ENCODE data around the gene NFIX.
"Not testable (repeated sequence)": the region's sequence is repeated elsewhere in the genome, so short reads cannot be mapped to it uniquely, and the experiment has no call there.

Gene NFIX

GRCh38 chr19:12959481-12959880, 35.8 kb upstream of the NFIX start:
- no peak for DNase-seq

- DNase-seq, result peak; percentile 70
Observed at GRCh38 chr19:12965017-12965811, 30.1 kb upstream of the NFIX start.

- DNase-seq, result no peak
Observed at GRCh38 chr19:12965812-12966135, 29.5 kb upstream of the NFIX start.

- no peak for DNase-seq
Observed at GRCh38 chr19:12967907-12968306, 27.4 kb upstream of the NFIX start.

- no peak for DNase-seq
Observed at GRCh38 chr19:12969292-12969988, 25.8 kb upstream of the NFIX start, which contains the start of gene DAND5. Gene DAND5 (plus strand): TSS chr19:12969576. CDS start chr19:12969661, 85 bp downstream.

- DNase-seq, result no peak
Observed at GRCh38 chr19:12970070-12970820, 25.0 kb upstream of the NFIX start.

GRCh38 chr19:12973236-12973635, 22.0 kb upstream of the NFIX start:
- no peak for DNase-seq

GRCh38 chr19:12974301-12975220, 20.7 kb upstream of the NFIX start:
- DNase-seq, result no peak

GRCh38 chr19:12975221-12975741, 20.0 kb upstream of the NFIX start:
- no peak for DNase-seq

- DNase-seq, result not testable (repeated sequence)
Observed at GRCh38 chr19:12976109-12976508, 19.2 kb upstream of the NFIX start.

GRCh38 chr19:12979974-12980373, 15.3 kb upstream of the NFIX start:
- no peak for DNase-seq

GRCh38 chr19:12982648-12983047, 12.6 kb upstream of the NFIX start:
- DNase-seq, result no peak

GRCh38 chr19:12983091-12983490, 12.2 kb upstream of the NFIX start:
- no peak for DNase-seq

- DNase-seq, result peak; percentile 76
Observed at GRCh38 chr19:12983542-12984142, 11.6 kb upstream of the NFIX start.

- no peak for DNase-seq
Observed at GRCh38 chr19:12984143-12984627, 11.1 kb upstream of the NFIX start.

- no peak for DNase-seq
Observed at GRCh38 chr19:12984683-12985048, 10.6 kb upstream of the NFIX start.

GRCh38 chr19:12985049-12985776, 10.1 kb upstream of the NFIX start:
- DNase-seq, result peak; percentile 36

GRCh38 chr19:12986726-12987125, 8.5 kb upstream of the NFIX start:
- no peak for DNase-seq

- DNase-seq, result no peak
Observed at GRCh38 chr19:12987190-12987589, 8.1 kb upstream of the NFIX start.

- no peak for DNase-seq
Observed at GRCh38 chr19:12987781-12988180, 7.5 kb upstream of the NFIX start.

GRCh38 chr19:12990431-12990830, 4.8 kb upstream of the NFIX start:
- DNase-seq, result no peak
